Lung (tissue), 12 donors: ENCODE results near the gene DMAC2L. TPM values are rescaled to one million over a fixed set of nuclear protein-coding genes. Genes with fewer than 3 reads are reported as not detected.

Source experiments
- ATAC-seq: fragments of 200-7000 bp; cut with Tn5 transposase; one replicate; pipeline ENCODE4 v1.9.1; 2020; ENCODE audit warnings: moderate number of reproducible peaks; ENCODE audit not compliant: insufficient read depth, low FRiP score
- DNase-seq, 3 donors: peaks; one replicate each; pipeline ENCODE4 v3.0.0-alpha.2; 2013 to 2017
- H3K27ac ChIP-seq, 2 donors: one replicate each; pipeline ENCODE4 v1.5.1; 2013; ENCODE audit warnings: mild to moderate bottlenecking in 2 of 2, moderate library complexity in 2 of 2, control low read depth in 1 of 2, inconsistent platforms in 1 of 2, low read depth in 1 of 2, low read length in 1 of 2
- H3K27me3 ChIP-seq, 3 donors: one replicate each; pipeline ENCODE4 v1.5.1; 2013; ENCODE audit warnings: low read length in 2 of 3; ENCODE audit not compliant: control insufficient read depth in 3 of 3, insufficient read depth in 3 of 3
- H3K36me3 ChIP-seq, 4 donors: one replicate each; pipeline ENCODE4 v1.5.1; 2013; ENCODE audit warnings: low read length in 4 of 4, mild to moderate bottlenecking in 1 of 4, moderate library complexity in 1 of 4; ENCODE audit not compliant: control insufficient read depth in 4 of 4, insufficient read depth in 4 of 4
- H3K4me1 ChIP-seq, 5 donors: one replicate each; pipeline ENCODE4 v1.5.1; 2013; ENCODE audit warnings: low read length in 5 of 5, mild to moderate bottlenecking in 2 of 5, moderate library complexity in 1 of 5; ENCODE audit not compliant: control insufficient read depth in 5 of 5, insufficient read depth in 5 of 5
- H3K4me3 ChIP-seq: one replicate; pipeline ENCODE4 v1.5.1; 2013; ENCODE audit warnings: mild to moderate bottlenecking, control low read depth, moderate library complexity
- H3K9ac ChIP-seq, 2 donors: one replicate each; pipeline ENCODE4 v1.5.1; 2013; ENCODE audit warnings: low read length in 2 of 2, control low read depth in 1 of 2; ENCODE audit not compliant: insufficient read depth in 1 of 2
- H3K9me3 ChIP-seq, 4 donors: one replicate each; pipeline ENCODE4 v1.5.1; 2013; ENCODE audit warnings: low read length in 3 of 4, mild to moderate bottlenecking in 1 of 4, moderate library complexity in 1 of 4; ENCODE audit not compliant: control insufficient read depth in 4 of 4, insufficient read depth in 3 of 4
- CTCF ChIP-seq: IDR thresholded peaks from 2 replicates; pipeline ENCODE4 v1.5.1; 2012; ENCODE audit warnings: mild to moderate bottlenecking; ENCODE audit errors: control extremely low read depth, extremely low read depth
- WGBS, 2 donors: extraction: QIAGEN DNeasy Blood & Tissue Kit; methylation state at CpG; one replicate each; pipeline ENCODE4 v1.1.7; 2013; 5-methylcytosine and 5-hydroxymethylcytosine counted together
- polyA plus RNA-seq, 2 donors: library from polyadenylated mRNA; stranded (reverse); fragments of 200-250 nt; gene quantifications; one replicate each; pipeline ENCODE4 v1.2.1, GENCODE V29; 2013
- total RNA-seq, 2 donors: library from RNA; depleted of rRNA in 1 of 2; stranded (reverse); fragments of >200 nt in 1 of 2; gene quantifications; one replicate each; pipeline ENCODE4 v1.2.1, GENCODE V29; 2014 to 2021
- donor health status: control.
- donor health status: control.
- donor health status: Bipolar disorder and iron deficiency.
- donor health status: healthy.
- donor health status: DM: yes; HTN: yes; CAD: no.

The DMAC2L gene
- total and polyA plus RNA-seq, 4 donors, result 9.9 to 21.7 (median 17.9) TPM

GRCh38 chr14:50334211-50334610, 22.1 kb downstream of the DMAC2L start:
- Histone ChIP-seq H3K4me3 (no peak overlapping the region), H3K4me1 (peaks cover 8 to 19% (median 13%) of the 10 kb centered on the region in 5 donors), H3K36me3 (peaks cover 0 to 20% (median 8%) of the 10 kb centered on the region in 4 donors), H3K27me3 (no peaks in the 10 kb centered on the region), H3K9ac (no peak overlapping the region), H3K9me3 (no peaks in the 10 kb centered on the region), H3K27ac (no peak overlapping the region)
- no peak for ATAC-seq
- TF ChIP-seq CTCF, result no peak
- 97% methylated on average over 8 of the region's 8 CpGs for WGBS, 2 donors
- no peak for DNase-seq

- ATAC-seq (no peak), DNase-seq (peak; percentile 79 to 91 (median 89))
- peak overlapping the region in 1 of 2 donors; percentile 73 for H3K9ac ChIP-seq
Observed at GRCh38 chr14:50335389-50335788, 23.3 kb downstream of the DMAC2L start.

GRCh38 chr14:50335989-50336824, 24.1 kb downstream of the DMAC2L start:
- Histone ChIP-seq H3K4me3 (no peak overlapping the region), H3K27ac (peak overlapping the region; percentile 55 to 82), H3K9ac (peak overlapping the region in 1 of 2 donors; percentile 53), H3K4me1 (peaks cover 10 to 19% (median 13%) of the 10 kb centered on the region in 5 donors), H3K27me3 (no peaks in the 10 kb centered on the region), H3K36me3 (peaks cover 0 to 14% (median 7%) of the 10 kb centered on the region in 4 donors), H3K9me3 (no peaks in the 10 kb centered on the region)
- 14 to 30% methylated on average over 7 of the region's 7 CpGs for WGBS, 2 donors
- peak; percentile 69 to 84 (median 78) for DNase-seq
- TF ChIP-seq CTCF, result no peak
- ATAC-seq, result peak; percentile 27

More at GRCh38 chr14:50335389-50335788, 23.3 kb downstream of the DMAC2L start:
- Histone ChIP-seq H3K4me3 (no peak overlapping the region), H3K9me3 (no peaks in the 10 kb centered on the region), H3K27me3 (no peaks in the 10 kb centered on the region), H3K27ac (peak overlapping the region; percentile 36 to 81), H3K4me1 (peaks cover 8 to 19% (median 13%) of the 10 kb centered on the region in 5 donors), H3K36me3 (peaks cover 0 to 14% (median 8%) of the 10 kb centered on the region in 4 donors)
- TF ChIP-seq CTCF, result no peak
- 39 to 54% methylated on average over 7 of the region's 7 CpGs for WGBS, 2 donors
